Naive thymus-derived CD8-positive, alpha-beta T cell (primary cell): ENCODE measurements around the gene KSR2. TPM values are rescaled to one million over a fixed set of nuclear protein-coding genes. Genes with fewer than 3 reads are reported as not detected.

Source experiments
- ATAC-seq, 2 donors: fragments of 150-1000 bp; cut with Tn5 transposase in 1 of 2; sonication (Bioruptor Pico), chemical (Tn5 transposase) in 1 of 2; 1 replicate in 1 of 2; 2 replicates in 1 of 2; pipeline ENCODE4 v1.10.0; 2021; ENCODE audit warnings: mild to moderate bottlenecking in 2 of 2, moderate library complexity in 2 of 2
- POLR2A ChIA-PET: fragments of 350-600 bp; sonication (Branson Sonifier 250); formaldehyde crosslinking; loops from one replicate; lab custom pipeline; 2021; ENCODE audit warnings: antibody characterized with exemption; lab: Charles Lee
- DNase-seq, 10 donors: peaks; one replicate each; pipeline versions ENCODE4 v3.0.0 to v3.0.0-alpha.2; 2020 to 2022
- H3K27ac Mint-ChIP-seq, 10 donors: one replicate each; pipeline ENCODE4 v1.8.0; 2020 to 2022; ENCODE audit warnings: mild to moderate bottlenecking in 10 of 10, mixed read lengths in 10 of 10, moderate library complexity in 4 of 10, inconsistent platforms in 1 of 10
- H3K27me3 Mint-ChIP-seq, 5 donors: one replicate each; pipeline ENCODE4 v1.8.0; 2021 to 2022; ENCODE audit warnings: mixed read lengths in 5 of 5
- H3K36me3 Mint-ChIP-seq, 3 donors: one replicate each; pipeline ENCODE4 v1.8.0; 2020 to 2022; ENCODE audit warnings: mixed read lengths in 3 of 3, mild to moderate bottlenecking in 2 of 3, inconsistent platforms in 1 of 3
- H3K4me1 Mint-ChIP-seq, 4 donors: one replicate each; pipeline ENCODE4 v1.8.0; 2021 to 2022; ENCODE audit warnings: mixed read lengths in 4 of 4
- H3K4me3 Mint-ChIP-seq, 10 donors: one replicate each; pipeline ENCODE4 v1.8.0; 2020 to 2022; ENCODE audit warnings: mild to moderate bottlenecking in 10 of 10, mixed read lengths in 10 of 10, moderate library complexity in 6 of 10, inconsistent platforms in 1 of 10
- H3K9me3 Mint-ChIP-seq, 9 donors: one replicate each; pipeline ENCODE4 v1.8.0; 2020 to 2022; ENCODE audit warnings: mixed read lengths in 9 of 9, mild to moderate bottlenecking in 3 of 9, inconsistent platforms in 1 of 9, moderate library complexity in 1 of 9
- polyA plus RNA-seq, 3 donors: library from polyadenylated mRNA; unstranded; fragments of 300-500 nt; fragmentation: Illumina TruSeq; gene quantifications; one replicate each; pipeline ENCODE4 v1.2.3, GENCODE V29; 2021
- total RNA-seq, 8 experiments: library from RNA in 2 of 8; stranded (reverse) in 2 of 8; gene quantifications; one replicate each; pipeline ENCODE4 v1.2.3 and lab custom pipeline; 2021 to 2026

The KSR2 gene
- total and polyA plus RNA-seq, 5 experiments from 2014 or later = not detected

DNA sequence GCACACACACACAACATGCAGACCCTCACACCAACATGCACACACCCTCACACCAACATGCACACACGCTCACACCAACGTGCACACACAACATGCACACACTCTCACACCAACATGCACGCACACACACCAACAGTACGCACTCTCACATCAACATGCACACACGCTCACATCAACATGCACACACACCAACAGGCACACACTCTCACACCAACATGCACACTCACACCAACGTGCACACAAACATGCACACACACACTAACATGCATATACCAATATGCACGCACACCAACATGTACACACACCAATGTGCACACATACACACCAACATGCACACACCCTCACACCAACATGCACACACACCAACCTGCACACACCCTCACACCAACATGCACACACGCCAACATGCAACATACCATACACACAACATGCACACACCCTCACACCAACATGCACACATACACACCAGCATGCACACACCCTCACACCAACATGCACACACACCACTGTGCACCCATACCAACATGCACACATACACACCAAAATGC is 175.8 kb downstream of the KSR2 start:
- H3K27me3 Mint-ChIP-seq = peaks cover 4 to 22% (median 9%) of the 10 kb centered on the region in 5 donors
- peaks cover 0 to 4% (median 0%) of the 10 kb centered on the region in 3 donors for H3K36me3 Mint-ChIP-seq
- no peak for ATAC-seq
- H3K4me3 Mint-ChIP-seq = no peak overlapping the region
- POLR2A ChIA-PET = no interaction called here
- no peak overlapping the region for H3K27ac Mint-ChIP-seq
- H3K4me1 Mint-ChIP-seq = no peaks in the 10 kb centered on the region
- no peak for DNase-seq
- H3K9me3 Mint-ChIP-seq = peaks cover 0 to 6% (median 2%) of the 10 kb centered on the region in 9 donors

DNA sequence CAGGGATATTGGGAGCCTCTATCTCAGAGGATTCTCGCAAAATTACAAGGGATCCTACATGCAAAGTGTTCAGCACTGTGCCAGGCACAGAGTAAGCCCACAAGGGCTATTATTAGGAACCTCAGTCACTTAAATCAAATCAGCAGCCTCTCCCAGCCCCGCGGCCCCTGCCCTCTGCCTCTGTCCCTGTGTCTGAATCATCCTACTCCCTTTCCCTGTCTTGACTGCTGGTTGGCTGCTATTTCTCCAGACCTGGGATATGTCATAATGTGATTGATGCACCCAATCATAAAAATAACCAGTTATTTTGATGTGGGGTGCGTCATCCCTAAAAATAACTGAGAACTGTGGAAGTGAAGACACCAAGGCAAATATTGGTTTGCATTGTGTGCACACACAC is 176.3 kb downstream of the KSR2 start:
- H3K9me3 Mint-ChIP-seq = peaks cover 0 to 6% (median 2%) of the 10 kb centered on the region in 9 donors
- H3K4me1 Mint-ChIP-seq = no peaks in the 10 kb centered on the region
- peaks cover 4 to 22% (median 9%) of the 10 kb centered on the region in 5 donors for H3K27me3 Mint-ChIP-seq
- H3K4me3 Mint-ChIP-seq = no peak overlapping the region
- H3K27ac Mint-ChIP-seq = no peak overlapping the region
- DNase-seq (no peak), ATAC-seq (no peak)
- POLR2A ChIA-PET = no interaction called here
- H3K36me3 Mint-ChIP-seq = peaks cover 0 to 4% (median 0%) of the 10 kb centered on the region in 3 donors

DNA sequence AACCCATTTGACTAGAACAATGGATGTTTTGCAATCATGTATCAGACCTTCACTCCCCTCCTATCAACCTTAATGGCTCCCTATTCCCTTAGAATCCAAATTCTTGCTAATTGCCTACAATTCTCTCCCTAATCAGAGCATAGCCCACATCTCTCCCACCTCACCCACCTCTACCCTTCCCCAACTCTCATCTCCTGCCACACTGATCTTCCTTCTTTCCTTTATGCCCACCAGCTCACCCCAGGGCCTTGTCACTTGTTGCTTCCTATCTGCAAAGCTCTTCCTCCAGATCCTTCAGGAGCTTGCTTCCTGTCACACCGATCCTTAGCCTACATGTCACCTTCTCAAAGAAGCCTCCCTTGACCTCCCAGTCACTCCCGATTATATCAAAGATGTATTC is 177.8 kb downstream of the KSR2 start:
- DNase-seq (no peak), ATAC-seq (no peak)
- no peak overlapping the region for H3K27ac Mint-ChIP-seq
- H3K4me3 Mint-ChIP-seq = no peak overlapping the region
- H3K4me1 Mint-ChIP-seq = no peaks in the 10 kb centered on the region
- H3K27me3 Mint-ChIP-seq = peaks cover 4 to 22% (median 7%) of the 10 kb centered on the region in 5 donors
- POLR2A ChIA-PET = no interaction called here
- H3K36me3 Mint-ChIP-seq = no peaks in the 10 kb centered on the region
- H3K9me3 Mint-ChIP-seq = peaks cover 0 to 4% (median 0%) of the 10 kb centered on the region in 9 donors

DNA sequence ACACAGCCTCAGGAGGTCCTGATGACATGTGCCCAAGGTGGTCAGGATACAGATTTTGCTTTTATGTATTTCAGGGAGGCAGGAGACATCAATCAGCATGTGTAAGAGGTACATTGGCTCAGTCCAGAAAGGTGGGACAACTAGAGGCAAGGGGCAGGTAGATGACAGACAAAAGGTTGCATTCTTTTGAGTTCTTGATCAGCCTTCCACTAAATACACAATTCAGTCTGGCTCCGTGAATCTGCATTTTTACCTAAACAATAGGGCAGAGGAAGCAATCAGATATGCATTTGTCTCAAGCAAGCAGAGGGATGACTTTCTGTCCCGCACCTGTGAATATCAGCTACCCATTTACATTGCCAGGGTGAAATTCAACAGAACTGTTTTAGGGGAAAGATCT is 178.6 kb downstream of the KSR2 start:
- POLR2A ChIA-PET = no interaction called here
- H3K4me3 Mint-ChIP-seq = no peak overlapping the region
- peaks cover 0 to 11% (median 4%) of the 10 kb centered on the region in 9 donors for H3K9me3 Mint-ChIP-seq
- no peaks in the 10 kb centered on the region for H3K4me1 Mint-ChIP-seq
- peaks cover 2 to 22% (median 9%) of the 10 kb centered on the region in 5 donors for H3K27me3 Mint-ChIP-seq
- H3K36me3 Mint-ChIP-seq = peaks cover 0 to 2% (median 0%) of the 10 kb centered on the region in 3 donors
- no peak overlapping the region for H3K27ac Mint-ChIP-seq
- no peak for ATAC-seq
- DNase-seq = no peak

DNA sequence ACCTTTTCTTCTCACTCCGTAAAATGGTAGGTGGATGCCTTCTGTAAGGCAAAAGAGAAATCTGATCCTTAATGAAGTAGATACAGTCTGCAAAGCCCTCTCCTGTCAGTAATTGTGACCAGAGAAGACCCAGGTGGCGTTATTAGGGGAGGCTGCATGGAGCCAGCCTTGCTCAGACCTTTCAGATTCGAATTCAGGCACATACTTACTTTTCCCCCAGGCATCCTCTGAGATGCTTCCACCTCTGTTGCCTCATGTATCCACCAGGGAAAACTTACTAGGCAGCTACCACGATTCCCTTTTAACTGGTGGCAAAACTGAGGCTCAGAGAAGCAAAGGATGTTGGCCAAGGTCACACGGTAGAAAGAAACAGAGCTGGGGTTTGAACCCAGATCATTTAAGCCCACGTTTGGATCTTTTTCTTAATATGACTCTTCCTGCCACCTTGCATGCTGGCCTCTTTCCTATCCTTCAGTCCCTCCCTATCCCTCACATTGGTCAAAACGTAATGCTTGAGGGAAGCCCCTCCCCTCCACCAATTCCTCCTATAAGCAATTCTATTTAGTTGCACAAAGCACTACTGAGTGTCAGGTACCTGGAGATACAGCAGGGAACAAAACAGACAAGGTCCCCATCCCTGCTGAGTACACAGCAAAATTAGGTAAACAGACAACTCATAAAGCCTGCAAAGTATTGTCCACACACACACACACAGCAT is 179.4 kb downstream of the KSR2 start:
- DNase-seq = no peak
- POLR2A ChIA-PET = no interaction called here
- H3K9me3 Mint-ChIP-seq = peaks cover 0 to 15% (median 8%) of the 10 kb centered on the region in 9 donors
- no peak for ATAC-seq
- peaks cover 0 to 2% (median 2%) of the 10 kb centered on the region in 3 donors for H3K36me3 Mint-ChIP-seq
- no peak overlapping the region for H3K4me3 Mint-ChIP-seq
- H3K27me3 Mint-ChIP-seq = peaks cover 1 to 25% (median 9%) of the 10 kb centered on the region in 5 donors
- H3K4me1 Mint-ChIP-seq = no peaks in the 10 kb centered on the region
- no peak overlapping the region for H3K27ac Mint-ChIP-seq

DNA sequence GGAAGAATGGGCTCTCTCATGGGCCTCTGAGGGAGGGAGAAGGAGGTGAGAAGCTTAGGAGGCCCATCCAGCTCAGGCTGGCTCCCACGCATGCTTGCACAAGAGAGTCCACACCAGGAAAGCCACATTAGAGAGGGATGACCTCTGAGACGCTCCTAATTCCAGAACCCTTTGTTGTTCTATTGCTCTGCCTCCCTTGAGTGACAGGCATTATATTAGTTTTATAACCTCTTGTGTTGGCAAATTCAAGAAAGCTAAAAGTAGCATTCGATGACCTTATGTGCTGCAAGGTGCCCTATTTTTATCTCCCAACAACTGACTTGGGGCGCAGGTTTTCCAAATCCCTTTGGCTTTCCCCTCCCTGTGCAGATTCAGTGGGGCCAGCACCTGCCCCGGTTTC is 190.1 kb downstream of the KSR2 start:
- POLR2A ChIA-PET = no interaction called here
- ATAC-seq (no peak), DNase-seq (no peak)
- no peaks in the 10 kb centered on the region for H3K4me1 Mint-ChIP-seq
- H3K27ac Mint-ChIP-seq = no peak overlapping the region
- H3K27me3 Mint-ChIP-seq = peaks cover 2 to 12% (median 5%) of the 10 kb centered on the region in 5 donors
- peaks cover 0 to 4% (median 0%) of the 10 kb centered on the region in 3 donors for H3K36me3 Mint-ChIP-seq
- H3K4me3 Mint-ChIP-seq = no peak overlapping the region
- H3K9me3 Mint-ChIP-seq = peaks cover 0 to 8% (median 3%) of the 10 kb centered on the region in 9 donors

DNA sequence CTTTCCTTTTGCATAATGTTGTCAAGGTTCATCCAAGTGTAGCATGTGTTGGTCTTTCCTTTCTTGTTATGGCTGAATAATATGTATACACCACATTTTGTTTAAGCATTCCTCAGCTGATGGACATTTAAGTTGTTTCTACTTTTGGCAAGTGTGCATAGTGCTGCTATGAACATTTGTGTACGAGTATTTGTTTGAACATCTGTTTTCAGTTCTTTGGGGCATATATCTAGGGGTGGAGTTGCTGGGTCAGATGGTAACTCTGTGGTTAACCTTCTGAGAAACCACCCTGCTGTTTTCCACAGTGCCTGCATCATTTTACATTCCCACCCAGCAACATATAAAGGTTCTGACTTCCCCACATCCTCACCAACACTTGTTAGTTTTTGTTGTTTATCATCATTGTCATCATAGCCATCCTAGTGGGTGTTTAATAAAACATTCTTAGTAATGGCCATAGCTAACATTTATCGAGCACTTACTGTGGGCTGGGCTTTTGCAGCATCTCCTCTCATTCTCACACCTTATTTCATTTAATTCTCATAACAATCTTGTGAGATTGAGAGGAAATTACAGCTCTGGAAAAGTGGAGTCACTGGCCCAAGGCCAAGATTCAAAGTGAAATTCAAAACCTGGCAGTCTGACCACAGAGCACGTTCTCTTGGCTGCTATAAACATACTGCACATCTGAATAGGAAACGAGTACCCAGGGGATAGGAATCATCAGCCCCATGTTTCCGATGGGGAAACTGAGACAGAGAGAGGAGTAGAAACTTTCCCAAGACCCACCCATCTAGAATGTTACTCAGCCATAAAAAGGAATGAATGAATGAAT is 193.6 kb downstream of the KSR2 start:
- H3K4me1 Mint-ChIP-seq = no peaks in the 10 kb centered on the region
- H3K27me3 Mint-ChIP-seq = peaks cover 0 to 12% (median 1%) of the 10 kb centered on the region in 5 donors
- no peak overlapping the region for H3K4me3 Mint-ChIP-seq
- POLR2A ChIA-PET = no interaction called here
- DNase-seq (no peak), ATAC-seq (no peak)
- peaks cover 0 to 4% (median 0%) of the 10 kb centered on the region in 9 donors for H3K9me3 Mint-ChIP-seq
- no peak overlapping the region for H3K27ac Mint-ChIP-seq
- H3K36me3 Mint-ChIP-seq = no peaks in the 10 kb centered on the region

GRCh38 chr12:117768860-117769259 is 199.9 kb downstream of the KSR2 start:
- ATAC-seq (no peak), DNase-seq (no peak)
- Mint-ChIP-seq H3K4me1 (no peaks in the 10 kb centered on the region), H3K9me3 (peaks cover 4 to 21% (median 12%) of the 10 kb centered on the region in 9 donors), H3K27ac (no peak overlapping the region), H3K36me3 (peaks cover 0 to 13% (median 0%) of the 10 kb centered on the region in 3 donors), H3K4me3 (no peak overlapping the region), H3K27me3 (peaks cover 0 to 15% (median 4%) of the 10 kb centered on the region in 5 donors)
- POLR2A ChIA-PET = no interaction called here

- Mint-ChIP-seq H3K4me3 (no peak overlapping the region), H3K36me3 (peaks cover 0 to 13% (median 0%) of the 10 kb centered on the region in 3 donors), H3K4me1 (no peaks in the 10 kb centered on the region), H3K27ac (no peak overlapping the region), H3K27me3 (peaks cover 0 to 28% (median 4%) of the 10 kb centered on the region in 5 donors), H3K9me3 (peaks cover 4 to 21% (median 15%) of the 10 kb centered on the region in 9 donors)
- DNase-seq (no peak), ATAC-seq (no peak)
- POLR2A ChIA-PET = no interaction called here
These were observed 202.8 kb downstream of the KSR2 start for GRCh38 chr12:117766008-117766407.

DNA sequence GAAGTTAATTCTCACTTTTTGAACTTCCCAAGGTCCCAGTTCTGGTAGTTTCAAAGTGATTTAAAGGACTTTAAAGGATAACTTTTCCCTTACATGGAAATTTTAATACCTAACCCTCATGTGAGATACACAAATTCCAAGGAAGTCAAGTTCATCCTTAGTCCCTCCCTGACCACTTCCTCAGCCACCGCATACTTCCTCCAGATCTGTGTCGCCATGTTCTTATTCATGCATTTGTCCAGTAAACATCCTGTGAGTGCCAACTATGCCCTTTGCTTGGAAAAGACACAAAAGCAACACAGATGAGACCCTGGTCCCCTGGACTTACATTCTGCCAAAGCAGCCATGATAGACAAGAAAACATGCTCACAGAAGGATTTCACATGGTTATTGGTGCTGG is 206.6 kb downstream of the KSR2 start:
- H3K4me3 Mint-ChIP-seq = no peak overlapping the region
- peaks cover 0 to 28% (median 6%) of the 10 kb centered on the region in 5 donors for H3K27me3 Mint-ChIP-seq
- peaks cover 4 to 23% (median 15%) of the 10 kb centered on the region in 9 donors for H3K9me3 Mint-ChIP-seq
- peaks cover 0 to 13% (median 0%) of the 10 kb centered on the region in 3 donors for H3K36me3 Mint-ChIP-seq
- no peaks in the 10 kb centered on the region for H3K4me1 Mint-ChIP-seq
- DNase-seq = no peak
- H3K27ac Mint-ChIP-seq = peak overlapping the region in 1 of 10 donors; percentile 62
- POLR2A ChIA-PET = no interaction called here
- ATAC-seq = no peak

- Mint-ChIP-seq H3K27ac (no peak overlapping the region), H3K36me3 (peaks cover 0 to 13% (median 0%) of the 10 kb centered on the region in 3 donors), H3K4me1 (no peaks in the 10 kb centered on the region), H3K27me3 (peaks cover 0 to 28% (median 6%) of the 10 kb centered on the region in 5 donors), H3K9me3 (peaks cover 4 to 23% (median 15%) of the 10 kb centered on the region in 9 donors), H3K4me3 (no peak overlapping the region)
- no peak for ATAC-seq
- DNase-seq = no peak
- POLR2A ChIA-PET = no interaction called here
These were observed 207.2 kb downstream of the KSR2 start for GRCh38 chr12:117761528-117762100.

GRCh38 chr12:117760990-117761389 is 207.8 kb downstream of the KSR2 start:
- no peak overlapping the region for H3K27ac Mint-ChIP-seq
- no peak for DNase-seq
- H3K4me1 Mint-ChIP-seq = no peaks in the 10 kb centered on the region
- H3K27me3 Mint-ChIP-seq = peaks cover 0 to 22% (median 4%) of the 10 kb centered on the region in 5 donors
- POLR2A ChIA-PET = no interaction called here
- H3K4me3 Mint-ChIP-seq = no peak overlapping the region
- H3K36me3 Mint-ChIP-seq = peaks cover 0 to 7% (median 0%) of the 10 kb centered on the region in 3 donors
- no peak for ATAC-seq
- H3K9me3 Mint-ChIP-seq = peaks cover 3 to 17% (median 10%) of the 10 kb centered on the region in 9 donors
